HG03575 (cell line): ENCODE measurements around the gene COP1.

Experiments
- ATAC-seq: cut with Tn5 transposase; IDR thresholded peaks from one replicate; pipeline ENCODE4 v1.9.1; 2021; ENCODE audit not compliant: unreplicated experiment, insufficient number of reproducible peaks, low FRiP score; ENCODE audit errors: extremely low read depth

Gene COP1

GRCh38 chr1:175922254-175922881, 284.7 kb downstream of the COP1 start:
- no peak for ATAC-seq

- no peak for ATAC-seq
Measured at GRCh38 chr1:175920381-175920780, 286.7 kb downstream of the COP1 start.

- ATAC-seq, result no peak
Measured at GRCh38 chr1:175919001-175919400, 288.1 kb downstream of the COP1 start.

GRCh38 chr1:175918364-175918801, 288.7 kb downstream of the COP1 start:
- no peak for ATAC-seq

- no peak for ATAC-seq
Measured at GRCh38 chr1:175914115-175914514, 293.0 kb downstream of the COP1 start.

GRCh38 chr1:175911138-175911537, 295.9 kb downstream of the COP1 start:
- ATAC-seq, result no peak

GRCh38 chr1:175906370-175906769, 300.7 kb downstream of the COP1 start:
- no peak for ATAC-seq

- no peak for ATAC-seq
Measured at GRCh38 chr1:175904808-175905207, 302.3 kb downstream of the COP1 start.

GRCh38 chr1:175902281-175902680, 304.8 kb downstream of the COP1 start:
- ATAC-seq, result no peak

- ATAC-seq, result no peak
Measured at GRCh38 chr1:175901076-175901836, 305.8 kb downstream of the COP1 start.

- no peak for ATAC-seq
Measured at GRCh38 chr1:175900171-175900570, 306.9 kb downstream of the COP1 start.

- no peak for ATAC-seq
Measured at GRCh38 chr1:175895966-175896365, 311.1 kb downstream of the COP1 start.
